Cardiac muscle cell (in vitro differentiated cells and primary cell): ENCODE measurements around the gene NDUFA7. TPM values are rescaled to one million over a fixed set of nuclear protein-coding genes. Genes with fewer than 3 reads are reported as not detected.
A peak's percentile ranks its signal among the peaks of the same experiment; 100 is the strongest.

ENCODE experiments used
- DNase-seq, 2 donors: peaks; one replicate each; pipeline versions ENCODE4 v3.0.0 to v3.0.0-alpha.2; 2010 to 2017; ENCODE audit warnings: low read depth in 1 of 2, low spot score in 1 of 2
- H3K27ac ChIP-seq: fragments of 200-600 bp; sonication (generic); 2 replicates; pipeline ENCODE4 v1.5.1; 2016
- H3K27me3 ChIP-seq: fragments of 200-600 bp; sonication (generic); 2 replicates; pipeline ENCODE4 v1.6.0; 2016; ENCODE audit warnings: control low read depth
- H3K36me3 ChIP-seq: fragments of 200-600 bp; sonication (generic); 2 replicates; pipeline ENCODE4 v1.5.1; 2016; ENCODE audit warnings: control low read depth
- H3K4me1 ChIP-seq: fragments of 200-600 bp; sonication (generic); 2 replicates; pipeline ENCODE4 v1.8.1; 2017; ENCODE audit warnings: low read depth, mild to moderate bottlenecking, mixed run types
- H3K4me3 ChIP-seq: fragments of 200-600 bp; sonication (generic); 2 replicates; pipeline ENCODE4 v1.5.1; 2016; ENCODE audit warnings: mild to moderate bottlenecking
- H3K9me3 ChIP-seq: fragments of 200-600 bp; sonication (generic); 2 replicates; pipeline ENCODE4 v1.5.1; 2017; ENCODE audit warnings: low read depth, mild to moderate bottlenecking, control low read depth
- CTCF ChIP-seq: IDR thresholded peaks from 2 replicates; pipeline ENCODE4 v1.5.1; 2012; ENCODE audit warnings: low read depth, mild to moderate bottlenecking, low read length
- polyA plus RNA-seq: library from polyadenylated mRNA; unstranded; fragments of >200 nt; fragmentation: Nextera tagmentation; extraction: Ambion mirVana; gene quantifications from 2 replicates; pipeline ENCODE4 v1.2.1, GENCODE V29; 2016
- total RNA-seq: library from RNA; depleted of rRNA; stranded (reverse); fragments of >200 nt; gene quantifications from 2 replicates; pipeline ENCODE4 v1.2.3, GENCODE V29; 2016

NDUFA7 gene
- total RNA-seq (57.0 and 92.7 TPM in 2 replicates), polyA plus RNA-seq (218 and 249 TPM in 2 replicates)

GRCh38 chr19:8321067-8321985, at the start of gene NDUFA7, which contains the start of gene RPS28:
TSS of gene NDUFA7 (minus strand) at chr19:8321375. CDS start at chr19:8321358, 17 bp downstream.
TSS of gene RPS28 (plus strand) at chr19:8321496. CDS start at chr19:8321531, 35 bp downstream.
- peak; percentile 97 to 98 for DNase-seq
- Histone ChIP-seq H3K9me3 (no peaks in the 10 kb centered on the region), H3K27me3 (no peaks in the 10 kb centered on the region), H3K27ac (peak within 1 kb of the TSS; percentile 91), H3K4me3 (peak within 1 kb of the TSS; percentile 77), H3K36me3 (peaks cover 5% of the 10 kb centered on the region), H3K4me1 (peaks cover 11% of the 10 kb centered on the region)
- TF ChIP-seq CTCF = peak; percentile 11

GRCh38 chr19:8370176-8371010, 49.2 kb upstream of the NDUFA7 start:
- H3K27me3 ChIP-seq = no peaks in the 10 kb centered on the region
- no peak overlapping the region for H3K4me3 ChIP-seq
- H3K4me1 ChIP-seq = peaks cover 4% of the 10 kb centered on the region
- peak in 1 of 2 donors; percentile 68 for DNase-seq
- H3K36me3 ChIP-seq = no peaks in the 10 kb centered on the region
- H3K9me3 ChIP-seq = no peaks in the 10 kb centered on the region
- no peak for TF ChIP-seq CTCF
- H3K27ac ChIP-seq = no peak overlapping the region

GRCh38 chr19:8367327-8368001, 46.3 kb upstream of the NDUFA7 start:
- H3K36me3 ChIP-seq = no peaks in the 10 kb centered on the region
- H3K27ac ChIP-seq = no peak overlapping the region
- H3K4me3 ChIP-seq = no peak overlapping the region
- peaks cover 3% of the 10 kb centered on the region for H3K27me3 ChIP-seq
- no peak for TF ChIP-seq CTCF
- DNase-seq = peak; percentile 60 to 100
- H3K4me1 ChIP-seq = peaks cover 4% of the 10 kb centered on the region
- no peaks in the 10 kb centered on the region for H3K9me3 ChIP-seq

GRCh38 chr19:8366961-8367326, 45.8 kb upstream of the NDUFA7 start:
- no peak for TF ChIP-seq CTCF
- DNase-seq = peak in 1 of 2 donors; percentile 95
- Histone ChIP-seq H3K27ac (no peak overlapping the region), H3K36me3 (no peaks in the 10 kb centered on the region), H3K27me3 (peaks cover 3% of the 10 kb centered on the region), H3K4me1 (peaks cover 7% of the 10 kb centered on the region), H3K4me3 (no peak overlapping the region), H3K9me3 (no peaks in the 10 kb centered on the region)

GRCh38 chr19:8366121-8366581, 45.0 kb upstream of the NDUFA7 start:
- Histone ChIP-seq H3K9me3 (no peaks in the 10 kb centered on the region), H3K36me3 (no peaks in the 10 kb centered on the region), H3K27ac (no peak overlapping the region), H3K4me1 (peaks cover 11% of the 10 kb centered on the region), H3K4me3 (no peak overlapping the region), H3K27me3 (peaks cover 3% of the 10 kb centered on the region)
- DNase-seq = peak in 1 of 2 donors; percentile 26
- TF ChIP-seq CTCF = no peak
